HEK293 (cell line): ENCODE measurements around the gene GIGYF1.

Source experiments
- CTCF ChIA-PET: fragments of 350-600 bp; formaldehyde crosslinking; extraction: SDS; loops from one replicate; lab custom pipeline; 2021; ENCODE audit warnings: antibody characterized with exemption; lab: Yijun Ruan, JAX
- POLR2A ChIA-PET: fragments of 300-600 bp; formaldehyde crosslinking; extraction: SDS; loops from one replicate; lab custom pipeline; 2020; ENCODE audit warnings: antibody characterized with exemption, inconsistent platforms; lab: Yijun Ruan, JAX
- H3K27ac ChIP-seq: fragments of 200-500 bp; sonication (Bioruptor generic); 2 replicates; pipeline ENCODE4 v1.5.1; 2014; ENCODE audit warnings: low read depth, low read length, control low read depth, inconsistent platforms; ENCODE audit errors: extremely low read depth
- H3K36me3 ChIP-seq, 2 experiments: fragments of 200-500 bp in 1 of 2; sonication (Bioruptor generic) in 1 of 2; 1 replicate in 1 of 2; 2 replicates in 1 of 2; pipeline ENCODE4 v1.5.1; 2014 to 2017; ENCODE audit warnings: inconsistent platforms in 2 of 2, low read length in 2 of 2; ENCODE audit not compliant: control insufficient read depth in 2 of 2, insufficient read depth in 1 of 2
- H3K4me1 ChIP-seq: fragments of 200-500 bp; sonication (Bioruptor generic); 2 replicates; pipeline ENCODE4 v1.5.1; 2014; ENCODE audit warnings: mild to moderate bottlenecking, low read length, inconsistent platforms; ENCODE audit not compliant: control insufficient read depth, insufficient read depth
- H3K4me3 ChIP-seq: 2 replicates; pipeline ENCODE4 v1.5.1; 2011; ENCODE audit warnings: low read depth, mild to moderate bottlenecking, control low read depth, low read length, moderate library complexity
- H3K9me3 ChIP-seq: fragments of 200-500 bp; sonication (Bioruptor generic); 2 replicates; pipeline ENCODE4 v1.5.1; 2014; ENCODE audit warnings: low read depth, low read length, inconsistent platforms; ENCODE audit not compliant: control insufficient read depth, insufficient read depth
- BCL6B ChIP-seq: fragments of 450-650 bp; formaldehyde crosslinking; IDR thresholded peaks from 2 replicates; pipeline ENCODE4 v1.5.1; 2017; ENCODE audit warnings: missing biosample characterization, missing genetic modification characterization
- ELK4 ChIP-seq: IDR thresholded peaks from 2 replicates; pipeline ENCODE4 v1.6.1; 2011; ENCODE audit warnings: mild to moderate bottlenecking, low read depth, low read length, borderline replicate concordance
- GLIS2 ChIP-seq: fragments of 450-650 bp; formaldehyde crosslinking; IDR thresholded peaks from 2 replicates; pipeline ENCODE4 v1.5.1; 2016; ENCODE audit warnings: missing biosample characterization, missing genetic modification characterization
- HOXD13 ChIP-seq: sonication (generic); formaldehyde crosslinking; IDR thresholded peaks from 2 replicates; pipeline ENCODE4 v1.8.0; 2022; ENCODE audit warnings: missing genetic modification reagents, borderline replicate concordance
- IKZF3 ChIP-seq: fragments of 450-650 bp; IDR thresholded peaks from 2 replicates; pipeline ENCODE4 v1.5.0; 2018; ENCODE audit warnings: missing biosample characterization, mild to moderate bottlenecking, missing genetic modification characterization, moderate library complexity
- PATZ1 ChIP-seq: fragments of 450-650 bp; formaldehyde crosslinking; IDR thresholded peaks from 2 replicates; pipeline ENCODE4 v1.5.1; 2016; ENCODE audit warnings: missing biosample characterization, missing genetic modification characterization
- TCF7L2 ChIP-seq: IDR thresholded peaks from 2 replicates; pipeline ENCODE4 v1.6.1; 2011; ENCODE audit warnings: low read depth, mild to moderate bottlenecking, inconsistent platforms, low read length, moderate library complexity, borderline replicate concordance
- ZFP37 ChIP-seq: fragments of 450-650 bp; formaldehyde crosslinking; IDR thresholded peaks from 2 replicates; pipeline ENCODE4 v1.5.1; 2016; ENCODE audit warnings: missing biosample characterization, missing genetic modification characterization
- ZFP69B ChIP-seq: fragments of 450-650 bp; formaldehyde crosslinking; IDR thresholded peaks from 2 replicates; pipeline ENCODE4 v1.5.1; 2016; ENCODE audit warnings: missing biosample characterization, missing genetic modification characterization
- ZNF157 ChIP-seq: fragments of 450-650 bp; formaldehyde crosslinking; IDR thresholded peaks from 2 replicates; pipeline ENCODE4 v1.5.1; 2016; ENCODE audit warnings: missing biosample characterization, missing genetic modification characterization
- ZNF174 ChIP-seq: fragments of 450-650 bp; formaldehyde crosslinking; IDR thresholded peaks from 2 replicates; pipeline ENCODE4 v1.5.0; 2017; ENCODE audit warnings: missing biosample characterization, mild to moderate bottlenecking, missing genetic modification characterization
- ZNF202 ChIP-seq: fragments of 450-650 bp; formaldehyde crosslinking; IDR thresholded peaks from 2 replicates; pipeline ENCODE4 v1.5.1; 2016; ENCODE audit warnings: missing biosample characterization, missing genetic modification characterization, borderline replicate concordance
- ZNF391 ChIP-seq: fragments of 450-650 bp; formaldehyde crosslinking; IDR thresholded peaks from 2 replicates; pipeline ENCODE4 v1.5.1; 2016; ENCODE audit warnings: low read depth, missing biosample characterization, missing genetic modification characterization, borderline replicate concordance
- ZNF529 ChIP-seq: fragments of 450-650 bp; formaldehyde crosslinking; IDR thresholded peaks from 2 replicates; pipeline ENCODE4 v1.5.1; 2017; ENCODE audit warnings: missing genetic modification characterization, missing biosample characterization; ENCODE audit not compliant: insufficient replicate concordance
- ZNF623 ChIP-seq: fragments of 450-650 bp; formaldehyde crosslinking; IDR thresholded peaks from 2 replicates; pipeline ENCODE4 v1.5.1; 2016; ENCODE audit warnings: missing biosample characterization, missing genetic modification characterization
- ZNF704 ChIP-seq: fragments of 450-650 bp; formaldehyde crosslinking; IDR thresholded peaks from 2 replicates; pipeline ENCODE4 v1.5.1; 2016; ENCODE audit warnings: missing biosample characterization, missing genetic modification characterization

Gene GIGYF1

GRCh38 chr7:100694098-100694745, at the start of gene GIGYF1 (continued):
- 0 out of 2 replicates have a peak, but pooled peaks have one; percentile 28 for TF ChIP-seq IKZF3 (tag by site-specific recombination)
- TF ChIP-seq ZNF202 (tag by site-specific recombination), result no peak
- no peak for TF ChIP-seq ZNF704
- no peak for TF ChIP-seq HOXD13 (CRISPR knock-in tag)
- TF ChIP-seq ZNF391 (tag by site-specific recombination), result no peak
- TF ChIP-seq ELK4, result no peak
- TF ChIP-seq BCL6B (tag by site-specific recombination), result no peak
- TF ChIP-seq PATZ1 (tag by site-specific recombination), result peak; percentile 76
- TF ChIP-seq TCF7L2, result no peak
- TF ChIP-seq, all 188 proteins: peak for 13

- no peak overlapping the region for H3K4me3 ChIP-seq
- ChIA-PET POLR2A (no interaction called here), CTCF (no interaction called here)
- TF ChIP-seq ZNF623 (tag by site-specific recombination), result peak; percentile 89
- no peak for TF ChIP-seq ZNF174 (tag by site-specific recombination)
- H3K36me3 ChIP-seq, result no peaks in the 10 kb centered on the region
- H3K9me3 ChIP-seq, result no peaks in the 10 kb centered on the region
- H3K27ac ChIP-seq, result no peak overlapping the region
- H3K4me1 ChIP-seq, result no peaks in the 10 kb centered on the region
Observed at GRCh38 chr7:100739934-100740333, 45.9 kb upstream of the GIGYF1 start.

- POLR2A ChIA-PET, result no interaction called here
- no peaks in the 10 kb centered on the region for H3K9me3 ChIP-seq
- TF ChIP-seq ZNF157 (tag by site-specific recombination), result no peak
- 0 out of 2 replicates have a peak, but pooled peaks have one; percentile 7 for TF ChIP-seq GLIS2 (tag by site-specific recombination)
- no peaks in the 10 kb centered on the region for H3K36me3 ChIP-seq
- CTCF ChIA-PET, result no interaction called here
- no peak overlapping the region for H3K27ac ChIP-seq
- no peak overlapping the region for H3K4me3 ChIP-seq
- 0 out of 2 replicates have a peak, but pooled peaks cover 4% of the 10 kb centered on the region for H3K4me1 ChIP-seq
Observed at GRCh38 chr7:100736671-100737070, 42.6 kb upstream of the GIGYF1 start.

- POLR2A ChIA-PET, result no interaction called here
- H3K27ac ChIP-seq, result no peak overlapping the region
- no peak for TF ChIP-seq ZFP69B (tag by site-specific recombination)
- TF ChIP-seq ZNF529, result no peak
- TF ChIP-seq ZFP37 (tag by site-specific recombination), result no peak
- CTCF ChIA-PET, result interaction anchor here (1.3 kb wide), 1 partner anchor 10 kb away, joined by 8 read pairs; no protein-coding TSS in a partner anchor
- no peaks in the 10 kb centered on the region for H3K36me3 ChIP-seq
- no peak overlapping the region for H3K4me3 ChIP-seq
- no peaks in the 10 kb centered on the region for H3K9me3 ChIP-seq
- 0 out of 2 replicates have a peak, but pooled peaks cover 4% of the 10 kb centered on the region for H3K4me1 ChIP-seq
Observed at GRCh38 chr7:100735730-100736129, 41.7 kb upstream of the GIGYF1 start.
